Measurements from ENCODE around the gene ELOB.

The ELOB gene

DNA sequence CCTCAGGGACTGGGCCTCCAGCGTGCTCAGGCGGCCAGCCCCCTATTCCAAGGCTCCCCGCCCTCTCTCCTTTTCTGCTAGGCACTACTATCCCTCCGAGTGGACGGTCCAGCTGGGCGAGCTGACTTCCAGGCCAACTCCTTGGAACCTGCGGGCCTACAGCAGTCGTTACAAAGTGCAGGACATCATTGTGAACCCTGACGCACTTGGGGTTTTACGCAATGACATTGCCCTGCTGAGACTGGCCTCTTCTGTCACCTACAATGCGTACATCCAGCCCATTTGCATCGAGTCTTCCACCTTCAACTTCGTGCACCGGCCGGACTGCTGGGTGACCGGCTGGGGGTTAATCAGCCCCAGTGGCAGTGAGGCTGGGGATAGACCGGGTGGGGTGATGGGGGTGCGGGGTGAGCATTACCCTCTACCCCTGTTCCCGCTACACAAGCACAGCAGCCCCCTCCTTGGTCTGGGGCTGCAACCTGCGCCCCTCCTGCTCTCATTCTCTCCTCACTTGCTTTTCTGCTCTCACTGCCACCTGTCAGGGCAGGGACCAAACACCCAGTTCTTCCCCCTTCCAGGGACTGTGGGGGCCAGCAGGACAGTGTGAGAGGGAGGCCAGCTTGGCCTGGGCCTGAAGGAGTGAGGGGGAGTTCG is 22.3 kb upstream of the ELOB start:
- DNase-seq (ENCODE audit: insufficient read length, low spot score): no peak
- TF ChIP-seq, protein P1, sequence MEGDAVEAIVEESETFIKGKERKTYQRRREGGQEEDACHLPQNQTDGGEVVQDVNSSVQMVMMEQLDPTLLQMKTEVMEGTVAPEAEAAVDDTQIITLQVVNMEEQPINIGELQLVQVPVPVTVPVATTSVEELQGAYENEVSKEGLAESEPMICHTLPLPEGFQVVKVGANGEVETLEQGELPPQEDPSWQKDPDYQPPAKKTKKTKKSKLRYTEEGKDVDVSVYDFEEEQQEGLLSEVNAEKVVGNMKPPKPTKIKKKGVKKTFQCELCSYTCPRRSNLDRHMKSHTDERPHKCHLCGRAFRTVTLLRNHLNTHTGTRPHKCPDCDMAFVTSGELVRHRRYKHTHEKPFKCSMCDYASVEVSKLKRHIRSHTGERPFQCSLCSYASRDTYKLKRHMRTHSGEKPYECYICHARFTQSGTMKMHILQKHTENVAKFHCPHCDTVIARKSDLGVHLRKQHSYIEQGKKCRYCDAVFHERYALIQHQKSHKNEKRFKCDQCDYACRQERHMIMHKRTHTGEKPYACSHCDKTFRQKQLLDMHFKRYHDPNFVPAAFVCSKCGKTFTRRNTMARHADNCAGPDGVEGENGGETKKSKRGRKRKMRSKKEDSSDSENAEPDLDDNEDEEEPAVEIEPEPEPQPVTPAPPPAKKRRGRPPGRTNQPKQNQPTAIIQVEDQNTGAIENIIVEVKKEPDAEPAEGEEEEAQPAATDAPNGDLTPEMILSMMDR (IDR thresholded peaks at IDR 0.05; ENCODE audit: insufficient read depth, missing control alignments): no peak
- FAIRE-seq: no peak

DNA sequence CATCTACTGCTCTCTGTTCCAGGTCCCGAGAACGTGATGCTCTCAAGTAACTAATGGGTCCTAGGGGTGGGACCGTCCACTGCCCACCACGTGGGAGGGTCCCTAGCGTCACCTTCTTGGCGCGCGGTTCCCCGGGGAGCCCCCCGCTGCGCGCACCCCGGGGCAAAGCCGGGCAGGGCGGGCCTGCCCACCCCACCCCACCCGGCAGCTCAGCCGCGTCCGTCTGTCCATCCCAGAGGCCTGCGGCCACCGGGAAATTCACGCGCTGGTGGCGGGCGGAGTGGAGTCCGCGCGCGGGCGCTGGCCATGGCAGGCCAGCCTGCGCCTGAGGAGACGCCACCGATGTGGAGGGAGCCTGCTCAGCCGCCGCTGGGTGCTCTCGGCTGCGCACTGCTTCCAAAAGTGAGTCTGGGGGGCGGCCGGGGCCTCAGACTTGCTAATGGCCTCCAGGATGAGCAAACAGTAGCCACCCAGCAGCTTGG is 21.7 kb upstream of the ELOB start:
- TF ChIP-seq, protein P1 (IDR thresholded peaks at IDR 0.05; ENCODE audit: insufficient read depth, missing control alignments): no peak
- FAIRE-seq (no peak), DNase-seq (ENCODE audit: insufficient read length, low spot score) (no peak)

DNA sequence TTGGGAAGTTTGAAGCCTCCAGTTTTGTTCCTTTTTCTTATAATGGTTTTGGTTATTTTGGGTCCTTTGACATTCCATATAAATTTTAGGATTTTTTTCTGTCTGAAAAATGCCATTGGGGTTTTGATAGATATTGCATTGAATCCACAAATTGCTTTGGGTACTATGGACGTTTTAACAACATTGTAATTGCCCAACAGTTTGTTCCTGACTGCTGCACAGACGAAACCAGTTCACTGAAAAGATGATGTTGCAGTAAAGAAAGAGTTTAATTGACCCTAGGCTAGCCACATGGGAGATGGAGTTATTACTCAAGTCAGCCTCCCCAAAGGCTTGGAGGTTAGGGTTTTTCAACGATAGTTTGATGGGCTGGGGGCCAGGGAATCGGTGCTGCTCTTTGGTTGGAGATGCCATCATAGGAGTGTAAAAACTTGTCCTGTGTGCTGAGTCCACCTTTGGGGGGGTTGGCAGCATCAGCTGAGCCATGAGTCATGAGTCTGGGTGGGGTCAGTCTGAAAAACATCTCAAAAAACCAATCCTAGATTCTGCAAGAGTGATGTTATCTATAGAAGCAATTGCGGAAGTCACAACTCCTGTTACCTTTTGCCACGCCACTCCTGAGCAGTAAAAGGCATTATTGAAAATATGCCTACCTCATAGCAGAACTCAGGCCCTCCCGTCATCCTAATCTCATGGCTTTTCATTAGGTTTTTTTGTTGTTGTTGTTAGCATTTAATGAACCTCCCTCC is 18.5 kb upstream of the ELOB start:
- TF ChIP-seq, protein P1 (IDR thresholded peaks at IDR 0.05; ENCODE audit: insufficient read depth, missing control alignments): no peak
- FAIRE-seq (no peak), DNase-seq (ENCODE audit: insufficient read length, low spot score) (no peak)

DNA sequence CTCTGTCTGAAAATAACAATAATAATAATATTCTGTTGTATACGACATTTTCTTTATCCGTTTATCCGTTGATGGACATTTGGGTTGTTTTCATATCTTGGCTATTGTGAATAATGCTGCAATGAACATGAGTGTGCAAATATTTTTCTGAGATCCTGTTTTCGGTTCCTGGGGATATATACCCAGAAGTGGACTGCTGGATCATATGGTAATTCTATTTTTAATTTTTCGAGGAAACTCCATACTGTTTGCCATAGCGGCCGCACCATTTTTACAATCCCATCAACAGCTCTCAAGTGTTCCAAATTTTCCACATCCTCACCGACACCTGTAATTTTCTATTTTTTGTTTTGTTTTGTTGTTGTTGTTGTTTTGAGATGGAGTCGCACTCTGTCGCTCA is 15.9 kb upstream of the ELOB start:
- no peak for FAIRE-seq

DNA sequence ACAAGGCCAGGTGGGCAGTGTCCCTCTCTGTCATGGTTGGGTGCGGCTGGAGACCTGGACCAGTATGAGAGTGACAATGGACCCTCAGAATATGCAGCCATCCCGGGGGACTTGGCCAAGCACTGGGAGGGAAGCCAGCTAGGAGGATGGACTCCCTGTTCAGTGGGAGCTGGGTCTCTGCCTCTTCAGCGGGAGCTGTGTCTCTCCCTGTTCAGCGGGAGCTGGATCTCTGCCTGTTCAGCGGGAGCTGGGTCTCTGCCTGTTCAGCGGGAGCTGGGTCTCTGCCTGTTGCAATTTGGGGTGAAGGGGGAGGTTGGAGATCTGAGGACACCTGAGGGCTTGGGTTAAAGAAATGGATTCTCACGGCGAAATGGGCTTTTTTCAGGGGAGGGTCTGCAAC is 14.1 kb upstream of the ELOB start:
- FAIRE-seq (no peak), DNase-seq (ENCODE audit: insufficient read length, low spot score) (no peak)
- TF ChIP-seq, protein P1 (IDR thresholded peaks at IDR 0.05; ENCODE audit: insufficient read depth, missing control alignments): no peak

More for the DNA sequence above, 15.9 kb upstream of the ELOB start:
- TF ChIP-seq, protein P1 (IDR thresholded peaks at IDR 0.05; ENCODE audit: insufficient read depth, missing control alignments): no peak
- no peak for DNase-seq (ENCODE audit: insufficient read length, low spot score)

DNA sequence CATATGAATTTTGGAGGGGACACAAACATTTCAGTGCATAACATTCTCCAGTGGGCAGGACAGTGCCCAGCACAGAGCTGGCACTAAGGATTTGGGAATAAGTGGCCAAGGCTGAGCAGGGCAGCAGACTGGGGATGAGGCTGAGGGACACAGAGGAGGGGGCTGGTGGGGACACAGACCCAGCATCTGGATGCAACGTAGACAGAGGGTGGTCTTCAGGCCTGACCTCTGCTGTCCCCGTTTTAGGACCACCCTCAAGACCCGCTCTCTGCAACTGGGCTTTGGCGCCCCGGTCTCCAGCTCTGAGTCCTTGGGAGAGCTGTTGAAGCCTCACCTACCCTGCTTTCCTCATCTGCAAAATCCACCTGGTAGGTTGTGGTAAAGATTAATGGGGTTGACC is 13.6 kb upstream of the ELOB start:
- no peak for DNase-seq (ENCODE audit: insufficient read length, low spot score)
- TF ChIP-seq, protein P1 (IDR thresholded peaks at IDR 0.05; ENCODE audit: insufficient read depth, missing control alignments): no peak
- FAIRE-seq: no peak

DNA sequence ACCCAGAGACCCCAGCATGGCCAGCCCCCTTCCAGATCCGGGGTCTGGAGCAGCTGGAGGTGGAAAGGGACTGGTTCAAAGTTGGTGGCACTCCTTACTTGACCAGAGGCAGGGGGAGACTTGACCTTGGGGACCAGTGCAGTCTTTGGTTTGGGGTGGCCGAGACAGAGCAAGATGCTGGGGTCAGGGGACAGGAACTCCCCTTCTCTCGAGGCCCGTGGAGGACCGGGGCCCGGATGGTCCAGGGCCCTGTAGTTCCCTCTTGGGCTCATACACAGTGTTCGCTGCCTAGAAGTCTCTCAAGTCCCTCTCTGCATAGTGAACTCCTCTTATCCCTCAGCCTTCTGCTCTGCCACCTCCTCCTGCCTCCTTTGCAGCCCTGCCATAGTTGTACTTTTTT is 10.9 kb upstream of the ELOB start:
- FAIRE-seq (no peak), DNase-seq (ENCODE audit: insufficient read length, low spot score) (no peak)
- TF ChIP-seq, protein P1 (IDR thresholded peaks at IDR 0.05; ENCODE audit: insufficient read depth, missing control alignments): no peak
